Lower lobe of right lung (tissue), 2 donors: ENCODE data around the gene C6orf58. TPM values are rescaled to one million over a fixed set of nuclear protein-coding genes. Genes with fewer than 3 reads are reported as not detected.

Experiments
- ATAC-seq, 2 donors: fragments of 200-7000 bp; cut with Tn5 transposase; one replicate each; pipeline ENCODE4 v1.9.1; 2020 to 2022; ENCODE audit warnings: mild to moderate bottlenecking in 2 of 2, moderate library complexity in 2 of 2
- DNase-seq: peaks from one replicate; pipeline ENCODE4 v3.0.0-alpha.2; 2020
- H3K27ac ChIP-seq: fragments of 200-600 bp; one replicate; pipeline ENCODE4 v1.8.0; 2022
- H3K27me3 ChIP-seq: fragments of 200-600 bp; one replicate; pipeline ENCODE4 v1.8.0; 2022; ENCODE audit warnings: low read depth
- H3K36me3 ChIP-seq: fragments of 200-600 bp; one replicate; pipeline ENCODE4 v1.8.0; 2022; ENCODE audit warnings: mild to moderate bottlenecking
- H3K4me1 ChIP-seq: fragments of 200-600 bp; one replicate; pipeline ENCODE4 v1.8.0; 2022
- H3K4me3 ChIP-seq: fragments of 200-600 bp; one replicate; pipeline ENCODE4 v1.8.0; 2022; ENCODE audit warnings: mild to moderate bottlenecking
- H3K9me3 ChIP-seq: fragments of 200-600 bp; one replicate; pipeline ENCODE4 v1.8.0; 2022
- intact Hi-C: fragments of 100-400 bp; cut with DNase I; formaldehyde crosslinking; loops from one replicate; pipeline ENCODE4 v1.11.0; 2022
- total RNA-seq: library from RNA; stranded (reverse); fragmentation: NEBNext Ultra II Directional; extraction: Animal tissue kit (Norgen Biotek cat#: 25700); gene quantifications from one replicate; pipeline ENCODE4 v1.2.1, GENCODE V29; 2021
- TF ChIP-seq, protein P1 (sequence below): fragments of 200-600 bp; IDR thresholded peaks from one replicate; pipeline ENCODE4 v1.8.0; 2022; ENCODE audit warnings: antibody characterized with exemption, mild to moderate bottlenecking
- donor health status: DM: no; HTN: yes; CAD: no; lungs with severe emphysema.

Gene C6orf58
- total RNA-seq, 1 donor from 2014 or later: not detected

DNA sequence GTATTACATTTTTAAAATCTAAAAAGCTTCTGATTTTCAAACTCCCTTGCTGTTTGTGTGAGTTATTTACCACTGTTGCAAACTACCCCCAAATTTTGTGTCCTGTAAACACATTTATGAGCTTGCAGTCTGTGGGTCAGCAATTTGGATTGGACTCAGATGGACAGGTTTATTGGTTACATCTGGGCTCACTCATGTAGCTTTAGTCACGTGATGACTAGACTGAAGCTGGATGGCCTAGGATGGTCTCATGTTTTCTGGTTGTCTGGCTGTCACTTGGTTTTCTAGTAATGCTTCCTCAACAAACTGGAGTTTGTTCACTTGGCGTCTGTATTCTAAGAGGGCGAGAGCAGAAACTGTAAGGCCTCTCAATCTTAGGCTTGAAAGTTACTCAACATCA, 12.2 kb upstream of the C6orf58 start:
- Histone ChIP-seq H3K27me3 (no peaks in the 10 kb centered on the region), H3K36me3 (no peaks in the 10 kb centered on the region), H3K27ac (no peak overlapping the region), H3K4me1 (no peaks in the 10 kb centered on the region), H3K9me3 (no peaks in the 10 kb centered on the region), H3K4me3 (no peak overlapping the region)
- intact Hi-C loops: no loop called here
- DNase-seq (no peak), ATAC-seq (no peak)
- TF ChIP-seq, protein P1, sequence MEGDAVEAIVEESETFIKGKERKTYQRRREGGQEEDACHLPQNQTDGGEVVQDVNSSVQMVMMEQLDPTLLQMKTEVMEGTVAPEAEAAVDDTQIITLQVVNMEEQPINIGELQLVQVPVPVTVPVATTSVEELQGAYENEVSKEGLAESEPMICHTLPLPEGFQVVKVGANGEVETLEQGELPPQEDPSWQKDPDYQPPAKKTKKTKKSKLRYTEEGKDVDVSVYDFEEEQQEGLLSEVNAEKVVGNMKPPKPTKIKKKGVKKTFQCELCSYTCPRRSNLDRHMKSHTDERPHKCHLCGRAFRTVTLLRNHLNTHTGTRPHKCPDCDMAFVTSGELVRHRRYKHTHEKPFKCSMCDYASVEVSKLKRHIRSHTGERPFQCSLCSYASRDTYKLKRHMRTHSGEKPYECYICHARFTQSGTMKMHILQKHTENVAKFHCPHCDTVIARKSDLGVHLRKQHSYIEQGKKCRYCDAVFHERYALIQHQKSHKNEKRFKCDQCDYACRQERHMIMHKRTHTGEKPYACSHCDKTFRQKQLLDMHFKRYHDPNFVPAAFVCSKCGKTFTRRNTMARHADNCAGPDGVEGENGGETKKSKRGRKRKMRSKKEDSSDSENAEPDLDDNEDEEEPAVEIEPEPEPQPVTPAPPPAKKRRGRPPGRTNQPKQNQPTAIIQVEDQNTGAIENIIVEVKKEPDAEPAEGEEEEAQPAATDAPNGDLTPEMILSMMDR: no peak

DNA sequence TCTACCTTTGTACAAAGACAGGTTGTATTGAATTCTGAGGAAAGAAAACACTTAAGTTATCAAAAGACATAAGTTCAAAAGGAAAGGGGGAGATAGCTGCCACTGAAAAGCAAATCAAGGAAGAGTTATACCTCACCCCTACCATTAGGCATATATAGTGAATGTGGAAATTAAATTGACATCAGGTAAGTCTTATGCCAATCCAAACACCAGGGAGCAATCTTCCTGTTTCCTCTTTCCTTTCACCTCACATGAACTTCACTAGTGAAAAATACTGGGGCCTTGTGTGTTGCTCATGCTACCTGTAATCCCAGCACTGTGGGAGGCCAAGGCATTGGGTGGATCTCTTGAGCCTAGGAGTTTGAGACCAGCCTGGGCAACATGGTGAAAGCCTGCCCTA, 10.9 kb upstream of the C6orf58 start:
- intact Hi-C loops: no loop called here

DNA sequence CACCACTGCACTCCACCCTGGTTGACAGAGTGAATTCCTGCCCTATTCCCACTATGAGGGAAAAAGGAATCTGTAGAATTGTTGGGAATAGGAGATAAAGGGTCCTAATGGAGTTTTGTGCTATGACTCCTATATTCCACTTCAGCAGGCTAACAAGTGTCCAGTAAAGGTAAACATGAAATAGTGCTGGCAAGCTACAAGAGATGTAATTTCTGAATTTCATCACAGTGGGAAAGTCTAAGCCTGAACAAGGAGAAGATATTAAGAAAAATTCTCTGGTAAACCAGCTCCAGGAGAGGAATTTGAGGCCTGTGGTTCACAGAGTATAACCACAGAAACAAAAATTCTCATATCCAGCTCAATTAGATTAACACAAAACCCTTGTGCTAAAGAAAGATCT, 10.3 kb upstream of the C6orf58 start:
- intact Hi-C loops: no loop called here

More for the DNA sequence above, 10.9 kb upstream of the C6orf58 start:
- TF ChIP-seq, protein P1: no peak
- Histone ChIP-seq H3K36me3 (no peaks in the 10 kb centered on the region), H3K9me3 (no peaks in the 10 kb centered on the region), H3K27ac (no peak overlapping the region), H3K4me3 (no peak overlapping the region), H3K27me3 (no peaks in the 10 kb centered on the region), H3K4me1 (no peaks in the 10 kb centered on the region)
- DNase-seq (no peak), ATAC-seq (no peak)

DNA sequence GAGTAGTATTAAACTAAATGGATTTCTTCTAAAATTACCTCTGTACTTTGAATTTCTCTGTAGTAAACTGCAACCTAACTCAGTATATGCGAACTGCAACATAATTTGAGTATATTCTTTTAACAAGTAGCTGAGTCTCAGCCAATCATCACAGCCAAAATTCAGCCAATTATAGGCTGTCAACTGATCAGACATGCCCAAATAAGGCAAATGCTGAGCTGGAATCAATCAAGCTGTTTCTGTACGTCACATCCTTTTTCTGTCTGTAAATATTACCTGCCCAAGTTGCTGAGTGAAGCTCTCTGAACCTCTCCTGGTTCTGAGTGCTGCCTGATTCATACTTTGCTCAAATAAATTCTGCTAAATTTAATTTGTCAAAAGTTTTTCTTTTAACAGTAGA, 9.5 kb upstream of the C6orf58 start:
- TF ChIP-seq, protein P1: no peak
- no peaks in the 10 kb centered on the region for H3K27me3 ChIP-seq
- DNase-seq (no peak), ATAC-seq (no peak)
- H3K27ac ChIP-seq: no peak overlapping the region
- H3K4me3 ChIP-seq: no peak overlapping the region
- H3K4me1 ChIP-seq: no peaks in the 10 kb centered on the region
- no peaks in the 10 kb centered on the region for H3K36me3 ChIP-seq
- H3K9me3 ChIP-seq: no peaks in the 10 kb centered on the region
- intact Hi-C loops: no loop called here

More for the DNA sequence above, 10.3 kb upstream of the C6orf58 start:
- no peak for DNase-seq
- Histone ChIP-seq H3K4me3 (no peak overlapping the region), H3K36me3 (no peaks in the 10 kb centered on the region), H3K4me1 (no peaks in the 10 kb centered on the region), H3K27ac (no peak overlapping the region), H3K9me3 (no peaks in the 10 kb centered on the region), H3K27me3 (no peaks in the 10 kb centered on the region)
- no peak for ATAC-seq
- TF ChIP-seq, protein P1: no peak

DNA sequence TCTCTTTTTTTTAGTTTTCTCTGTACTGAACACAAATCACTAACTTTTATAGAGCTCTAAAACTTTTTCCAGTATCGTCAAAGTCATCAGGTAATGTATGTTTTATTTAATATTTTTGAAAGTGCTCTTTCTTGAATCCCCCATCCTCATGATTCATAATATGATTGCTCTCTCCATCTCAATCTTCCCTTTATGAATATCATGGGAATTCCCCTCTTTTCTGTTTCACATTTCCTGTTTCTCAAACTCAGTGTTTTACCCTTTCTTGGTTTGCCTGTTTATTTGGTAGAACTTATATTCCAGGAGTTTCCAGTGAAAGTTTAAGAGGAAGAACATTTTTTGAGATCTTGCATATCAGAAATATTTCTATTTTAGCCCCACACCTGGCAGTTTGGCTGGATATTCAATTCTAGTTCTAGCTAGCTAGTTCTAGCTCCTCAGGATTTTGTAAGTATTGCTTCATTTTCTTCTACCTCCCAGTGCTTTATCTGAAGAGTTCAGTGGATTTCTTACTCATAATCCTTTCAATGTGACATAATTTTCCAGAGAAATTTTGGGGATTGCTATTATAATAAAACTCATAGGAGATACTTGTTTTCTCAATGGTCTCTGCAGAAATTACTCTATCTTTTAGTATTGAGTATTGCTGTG, 6.1 kb upstream of the C6orf58 start:
- H3K4me1 ChIP-seq: no peaks in the 10 kb centered on the region
- DNase-seq (no peak), ATAC-seq (no peak)
- no peak overlapping the region for H3K4me3 ChIP-seq
- no peaks in the 10 kb centered on the region for H3K36me3 ChIP-seq
- intact Hi-C loops: no loop called here
- TF ChIP-seq, protein P1: no peak
- no peaks in the 10 kb centered on the region for H3K27me3 ChIP-seq
- H3K9me3 ChIP-seq: no peaks in the 10 kb centered on the region
- no peak overlapping the region for H3K27ac ChIP-seq
